ENCODE data around the gene CYB5R4.

The CYB5R4 gene, protein sequence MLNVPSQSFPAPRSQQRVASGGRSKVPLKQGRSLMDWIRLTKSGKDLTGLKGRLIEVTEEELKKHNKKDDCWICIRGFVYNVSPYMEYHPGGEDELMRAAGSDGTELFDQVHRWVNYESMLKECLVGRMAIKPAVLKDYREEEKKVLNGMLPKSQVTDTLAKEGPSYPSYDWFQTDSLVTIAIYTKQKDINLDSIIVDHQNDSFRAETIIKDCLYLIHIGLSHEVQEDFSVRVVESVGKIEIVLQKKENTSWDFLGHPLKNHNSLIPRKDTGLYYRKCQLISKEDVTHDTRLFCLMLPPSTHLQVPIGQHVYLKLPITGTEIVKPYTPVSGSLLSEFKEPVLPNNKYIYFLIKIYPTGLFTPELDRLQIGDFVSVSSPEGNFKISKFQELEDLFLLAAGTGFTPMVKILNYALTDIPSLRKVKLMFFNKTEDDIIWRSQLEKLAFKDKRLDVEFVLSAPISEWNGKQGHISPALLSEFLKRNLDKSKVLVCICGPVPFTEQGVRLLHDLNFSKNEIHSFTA

DNA sequence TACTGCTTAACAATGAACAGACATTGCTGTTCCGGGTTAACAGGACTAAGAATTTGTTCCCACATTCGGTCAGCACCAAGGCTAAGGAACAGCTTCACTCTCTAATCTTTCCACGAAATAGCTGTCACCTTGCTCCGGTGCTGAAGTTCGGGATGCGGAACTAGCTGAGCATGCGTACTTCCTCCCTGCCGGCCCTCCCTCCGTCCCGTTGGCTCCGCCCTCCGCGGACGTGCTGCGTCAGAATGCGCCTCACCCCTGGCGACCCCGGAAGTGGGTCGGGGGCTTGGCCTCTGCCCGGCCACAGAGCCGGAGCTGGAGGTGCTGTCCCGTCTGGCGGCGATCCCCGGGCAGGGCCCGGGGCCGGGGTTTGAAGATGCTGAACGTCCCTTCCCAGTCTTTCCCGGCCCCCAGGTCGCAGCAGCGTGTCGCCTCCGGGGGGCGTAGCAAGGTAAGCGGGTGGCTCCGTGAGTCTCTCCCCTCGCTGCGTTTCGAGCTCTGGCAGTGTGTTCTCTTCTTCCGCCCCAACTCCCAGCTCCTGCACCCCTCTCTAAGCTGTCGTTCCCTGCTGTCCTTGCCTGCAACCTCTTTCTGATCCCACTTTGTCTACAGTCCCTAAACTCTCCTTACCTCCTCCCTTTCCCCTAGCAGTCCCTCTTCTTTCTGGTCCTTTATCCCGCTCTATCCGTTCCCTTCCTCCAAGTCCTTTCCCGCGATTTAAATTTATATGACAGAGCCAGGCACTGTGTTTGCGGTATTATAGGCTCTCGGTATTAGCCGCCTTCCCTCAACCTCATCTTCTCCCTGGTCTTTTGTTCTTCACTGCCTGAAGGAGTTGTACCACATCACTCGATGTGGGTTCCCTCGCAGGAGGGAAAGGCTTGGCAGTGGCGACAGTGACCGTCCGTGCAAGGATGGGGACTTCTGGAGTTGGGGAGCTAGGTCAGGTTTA is at the start of gene CYB5R4:
CYB5R4 (plus strand) TSS at position 280 of the 949 bp plus-strand sequence; CDS start at position 374, 94 bp downstream.
- peak; percentile 49 to 94 (median 89) for DNase-seq

DNA sequence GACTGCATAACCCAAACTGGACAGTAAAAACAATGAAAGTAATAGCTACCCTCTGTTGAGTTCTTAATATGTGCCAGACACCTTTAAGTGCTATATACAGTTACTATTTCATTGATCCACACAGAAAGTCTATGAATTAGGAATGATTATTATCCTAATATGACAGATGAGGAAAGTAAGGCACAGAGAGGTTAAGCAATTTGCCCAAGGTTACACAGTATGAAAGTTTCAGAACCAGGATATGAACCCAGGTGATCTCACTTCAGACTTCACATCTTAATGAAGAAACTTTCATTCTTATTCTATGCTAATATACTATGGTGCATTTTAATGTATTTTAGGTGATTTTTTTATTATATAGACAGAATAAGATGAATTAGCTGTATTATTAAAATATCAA is 46.9 kb upstream of the CYB5R4 start:
- no peak for DNase-seq

DNA sequence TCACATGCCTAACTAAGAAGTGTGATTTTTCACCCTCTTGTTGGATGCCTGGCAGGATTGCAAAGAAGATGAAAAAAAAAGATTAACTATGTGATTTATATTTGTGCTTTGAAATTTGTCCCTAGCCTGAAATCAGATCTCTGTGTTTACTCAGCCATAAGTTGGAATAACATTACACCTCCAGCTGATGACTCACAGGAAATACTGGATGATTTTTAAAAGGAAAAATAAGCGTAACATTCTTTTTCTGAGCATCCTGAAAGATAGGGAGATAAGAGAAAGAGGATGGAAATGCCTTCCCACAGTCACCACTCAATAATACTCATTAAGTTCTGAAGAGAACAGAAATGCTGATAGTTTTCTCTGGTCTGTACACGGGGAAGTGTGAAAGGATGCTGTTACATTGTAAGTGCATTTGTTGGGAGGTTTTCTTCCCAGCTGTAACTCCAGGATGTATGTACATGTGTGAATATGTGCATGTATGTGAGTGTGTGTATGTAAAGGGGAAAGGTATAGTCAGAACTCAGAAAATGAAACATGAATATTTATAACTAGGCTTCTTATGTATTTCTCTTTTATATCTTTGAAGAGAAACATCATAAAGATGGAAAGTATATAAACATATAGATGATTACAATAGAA is 43.7 kb upstream of the CYB5R4 start:
- no peak for DNase-seq

DNA sequence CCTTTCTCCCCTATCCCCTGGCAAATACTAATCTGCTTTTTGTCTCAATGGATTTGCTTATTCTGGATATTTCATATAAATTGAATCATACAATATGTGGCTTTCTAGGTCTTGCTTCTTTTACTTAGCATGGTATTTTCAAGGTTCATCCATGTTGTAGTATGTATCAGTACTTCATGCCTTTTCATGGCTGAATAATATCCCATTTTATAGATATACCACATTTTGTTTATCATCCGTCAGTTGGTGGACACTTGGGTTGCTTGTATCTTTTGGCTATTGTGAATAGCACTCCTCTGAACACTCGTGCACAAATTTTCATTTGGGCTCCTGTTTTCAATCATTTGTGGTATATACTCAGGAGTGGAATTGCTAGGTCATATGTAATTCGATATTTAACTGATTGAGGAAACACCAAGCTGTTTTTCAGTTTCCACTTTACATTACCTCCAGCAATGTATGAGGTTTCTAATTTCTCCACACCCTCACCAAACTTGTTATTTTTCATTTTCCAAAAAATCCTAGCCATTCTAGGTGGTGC is 36.8 kb upstream of the CYB5R4 start:
- no peak for DNase-seq

DNA sequence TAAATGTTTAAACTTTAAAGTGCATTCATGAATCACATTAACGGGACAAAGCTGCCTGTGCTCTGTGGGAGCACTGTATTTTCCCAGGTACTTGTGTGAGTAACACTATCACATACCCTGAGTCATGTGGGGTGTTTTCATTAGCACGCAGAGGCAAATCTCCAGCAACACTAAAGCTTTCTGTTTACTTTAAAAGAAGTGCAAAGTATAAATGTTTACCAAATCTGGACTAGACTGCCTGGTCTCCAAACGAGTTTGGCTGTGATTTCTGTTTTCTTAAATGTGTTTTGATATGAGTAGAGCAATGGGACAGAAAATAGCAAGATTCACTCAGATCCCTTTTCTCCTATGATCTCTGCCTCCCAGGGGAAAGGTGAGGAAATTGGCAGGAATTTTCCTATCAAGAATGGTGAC is 35.1 kb upstream of the CYB5R4 start:
- no peak for DNase-seq

DNA sequence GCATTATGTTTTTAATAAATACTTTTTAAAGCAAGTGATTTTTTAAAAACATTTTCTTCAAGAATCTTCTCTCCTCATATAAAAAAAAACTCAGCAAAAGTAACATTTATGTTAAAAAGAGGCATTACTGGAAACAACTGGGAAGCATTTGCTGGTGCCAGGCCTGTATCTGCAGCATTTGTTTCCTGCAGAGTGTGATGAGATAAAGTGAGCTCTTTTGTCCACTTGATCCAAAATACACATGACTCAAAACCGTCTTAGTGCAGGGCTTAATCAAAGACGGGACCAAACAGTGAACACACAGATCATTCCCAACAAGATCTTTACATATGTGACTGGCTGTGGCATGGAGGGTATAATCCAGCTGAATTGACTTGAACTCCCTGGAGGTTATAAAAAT is 34.7 kb upstream of the CYB5R4 start:
- no peak for DNase-seq

DNA sequence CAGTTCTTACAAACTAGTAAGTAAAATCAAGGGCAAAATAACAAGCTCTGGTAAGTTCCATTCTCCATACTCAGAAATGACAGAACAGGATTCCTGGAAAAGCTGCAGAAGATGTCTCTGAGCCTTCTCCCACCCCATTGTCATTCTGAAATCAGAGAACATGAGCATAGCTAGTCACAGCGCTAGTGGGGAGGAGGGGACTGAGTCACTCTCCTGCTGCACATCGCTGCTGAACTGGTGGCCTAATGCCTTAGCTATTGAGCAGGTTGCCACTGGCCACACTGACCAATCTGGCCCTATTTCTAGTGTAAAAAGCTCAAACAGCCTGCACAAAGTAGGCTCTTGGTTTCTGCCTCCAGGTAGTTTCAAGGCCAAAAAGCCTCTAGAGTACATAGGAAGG is 32.4 kb upstream of the CYB5R4 start:
- DNase-seq = peak in 1 of 58 donors; percentile 2

DNA sequence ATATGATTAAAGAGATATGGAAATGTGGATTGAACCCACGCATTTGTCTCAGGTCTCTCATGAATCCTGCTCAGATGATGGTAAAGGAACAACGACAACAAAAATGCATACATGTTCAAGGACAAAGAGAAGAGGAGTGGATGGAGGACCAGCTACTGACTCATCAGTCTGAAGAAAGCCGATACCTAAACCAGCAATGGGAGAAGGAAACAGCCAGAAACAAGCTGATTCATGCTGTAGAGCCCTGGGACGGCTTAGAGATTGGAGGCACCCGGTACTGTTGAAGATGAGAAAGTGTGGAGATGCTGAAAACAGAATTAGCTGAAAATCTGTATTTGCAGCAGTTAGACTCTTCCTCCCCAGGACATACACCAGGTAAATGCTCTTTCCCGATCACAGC is 20.8 kb upstream of the CYB5R4 start:
- no peak for DNase-seq

DNA sequence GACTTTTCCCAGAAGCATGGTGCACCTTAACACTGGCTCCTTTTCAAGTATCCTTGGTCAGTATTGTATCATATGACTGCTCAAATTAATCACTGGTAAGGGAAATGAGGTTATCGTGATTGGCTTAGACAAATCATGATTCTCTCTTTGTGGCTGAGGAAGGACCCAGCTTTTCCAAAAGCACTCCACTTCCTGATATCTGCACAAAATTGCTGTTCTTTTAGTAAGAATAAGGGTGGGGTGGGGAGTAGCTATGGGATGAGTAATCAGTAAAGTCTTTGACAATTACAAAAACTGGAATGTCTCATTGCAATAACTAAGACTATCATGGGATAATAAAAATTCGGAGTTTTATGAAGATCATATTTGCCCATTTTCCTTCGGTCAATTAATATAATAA is 15.3 kb upstream of the CYB5R4 start:
- no peak for DNase-seq

DNA sequence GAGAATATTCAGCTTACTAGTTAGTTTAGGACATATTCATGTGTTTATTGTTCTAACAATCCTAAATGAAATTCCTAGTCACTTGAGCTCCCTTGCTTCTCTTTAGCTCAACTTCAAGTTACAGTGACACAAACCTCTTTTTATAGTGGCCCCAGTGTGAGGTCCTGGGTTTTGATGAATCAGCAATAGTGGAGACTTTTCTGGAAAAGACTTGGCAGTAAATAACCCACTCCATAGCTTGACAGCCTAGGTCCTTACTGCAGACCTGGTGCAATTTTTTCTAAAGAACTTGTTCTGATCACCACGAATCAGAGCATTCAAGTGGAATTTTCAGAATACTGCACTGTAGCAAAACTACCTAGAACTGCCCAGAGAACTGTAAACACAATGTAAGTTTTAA is 13.2 kb upstream of the CYB5R4 start:
- DNase-seq = no peak

DNA sequence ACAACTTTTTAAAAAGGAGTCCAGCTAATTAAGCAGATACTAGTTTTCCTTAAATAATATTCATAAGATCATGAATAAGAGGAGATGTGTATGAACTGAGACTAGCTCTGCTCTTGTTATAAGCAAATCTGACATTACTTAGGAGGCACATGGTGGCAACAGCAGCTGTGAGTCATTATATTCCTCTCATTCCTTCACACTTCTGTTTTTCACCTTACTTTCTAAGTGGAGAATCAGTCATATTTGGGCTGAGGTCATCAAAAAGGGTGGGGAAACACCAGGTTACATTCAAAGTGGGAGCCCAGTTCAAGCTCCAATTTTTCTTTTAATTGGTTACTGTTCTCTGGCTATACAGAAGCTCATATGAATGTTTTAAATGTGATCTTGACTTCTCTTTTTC is 12.3 kb upstream of the CYB5R4 start:
- no peak for DNase-seq

DNA sequence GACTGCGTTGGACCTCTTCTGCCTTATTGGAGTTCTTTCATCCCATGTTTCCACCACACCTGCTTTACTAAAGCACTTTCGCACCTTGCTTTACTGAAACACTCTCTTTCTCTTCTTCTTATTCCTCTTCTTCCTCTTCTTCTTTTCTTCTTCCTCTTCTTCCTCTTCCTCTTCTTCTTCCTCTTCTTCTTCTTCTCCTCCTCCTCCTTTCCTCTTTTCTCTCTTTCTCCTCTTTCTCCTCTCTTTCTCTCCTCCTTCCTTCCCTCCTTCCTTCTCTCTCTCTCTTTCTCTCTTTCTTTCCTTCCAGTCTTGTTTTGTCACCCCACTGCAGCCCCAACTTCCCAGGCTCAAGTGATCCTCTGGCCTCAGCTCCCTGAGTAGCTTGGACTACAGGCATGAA is 10.4 kb upstream of the CYB5R4 start:
- no peak for DNase-seq

DNA sequence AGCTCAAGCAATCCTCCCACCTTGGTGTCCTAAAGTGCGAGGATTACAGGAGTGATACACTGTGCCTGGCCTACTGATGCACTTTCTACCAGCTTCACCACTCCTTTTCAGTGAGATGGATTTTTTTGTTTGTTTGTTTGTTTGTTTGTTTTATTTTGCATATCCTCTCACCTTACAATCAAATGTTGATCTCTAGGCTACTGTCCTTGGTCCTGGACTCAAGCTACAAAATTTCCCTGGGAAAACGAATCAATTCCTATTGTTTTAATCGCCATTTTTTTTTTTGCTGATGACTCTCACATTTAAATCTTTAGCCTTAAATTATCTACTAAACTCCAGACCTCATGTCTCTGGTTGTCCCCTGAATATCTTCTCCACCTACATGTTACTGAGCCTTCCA is 9.9 kb upstream of the CYB5R4 start:
- no peak for DNase-seq

DNA sequence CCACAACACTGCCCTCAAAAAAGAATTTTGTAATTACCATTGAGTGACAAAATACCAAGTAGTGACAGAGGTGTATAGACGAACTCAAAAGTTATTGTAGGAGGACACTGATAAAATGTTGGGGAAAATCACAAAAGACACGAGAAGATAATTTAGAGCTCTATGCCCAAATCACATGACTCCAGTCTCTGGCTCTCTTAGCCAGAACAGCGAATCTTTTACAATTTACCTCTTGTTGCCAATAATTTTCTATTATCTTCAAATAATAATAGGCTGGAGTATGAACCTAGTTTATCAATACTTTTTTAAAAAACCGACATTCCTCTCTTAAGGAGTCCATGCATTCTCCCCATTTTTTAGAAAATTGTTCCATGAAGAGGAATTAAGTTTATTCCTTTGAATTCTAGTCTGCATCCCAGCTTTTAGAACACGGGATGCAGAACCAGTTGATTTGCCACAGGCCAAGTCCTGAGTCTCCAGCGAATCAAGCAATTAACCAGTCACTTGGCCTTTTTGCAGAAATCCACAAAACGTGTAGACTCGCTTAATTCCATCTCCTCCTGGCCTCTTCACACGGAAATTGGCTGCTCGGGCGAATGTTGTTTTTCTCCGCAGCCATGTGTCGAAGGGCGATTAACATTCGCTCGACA is 6.8 kb upstream of the CYB5R4 start:
- DNase-seq = peak in 1 of 58 donors; percentile 50

DNA sequence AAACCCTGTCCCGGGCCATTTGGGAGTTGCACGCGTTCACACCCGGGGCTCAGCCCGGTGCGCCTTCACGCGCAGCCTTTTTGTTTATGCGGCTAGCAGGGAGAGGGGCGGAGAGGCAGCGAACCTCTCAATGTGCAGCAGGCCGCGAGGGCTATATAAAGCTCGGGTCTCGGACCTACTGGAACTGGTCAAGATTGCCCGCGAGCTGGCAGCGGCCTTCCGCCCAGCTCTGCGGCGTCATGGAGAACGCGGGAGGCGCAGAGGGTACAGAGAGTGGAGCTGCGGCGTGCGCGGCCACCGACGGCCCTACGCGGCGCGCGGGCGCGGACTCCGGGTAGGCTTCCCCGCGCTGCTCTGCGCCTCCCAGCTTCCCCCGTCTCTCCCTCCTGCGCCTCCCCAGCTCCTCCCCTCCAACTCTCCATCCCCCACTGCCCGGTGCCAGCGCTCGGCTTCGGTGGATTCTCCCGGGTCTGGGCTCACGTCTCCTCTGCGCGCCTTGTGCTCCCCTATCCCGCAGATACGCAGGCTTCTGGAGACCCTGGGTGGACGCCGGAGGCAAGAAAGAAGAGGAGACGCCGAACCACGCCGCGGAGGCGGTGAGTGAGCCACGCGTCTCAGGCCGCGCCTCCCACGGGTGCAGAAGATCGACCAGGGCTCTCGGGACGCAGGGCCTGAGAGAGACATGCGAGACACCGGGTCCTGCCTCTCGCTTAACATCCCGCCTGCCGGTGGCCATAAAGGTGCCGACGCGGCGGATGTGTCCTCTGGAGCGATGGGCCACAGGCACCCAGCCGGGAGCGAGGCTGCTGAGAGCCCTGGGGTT is 6.1 kb upstream of the CYB5R4 start, which contains the start of gene RIPPLY2:
RIPPLY2 (plus strand) TSS at position 183 of the 823 bp plus-strand sequence; CDS start at position 240, 57 bp downstream.
- peak in 57 of 58 donors; percentile 36 to 84 (median 68) for DNase-seq

DNA sequence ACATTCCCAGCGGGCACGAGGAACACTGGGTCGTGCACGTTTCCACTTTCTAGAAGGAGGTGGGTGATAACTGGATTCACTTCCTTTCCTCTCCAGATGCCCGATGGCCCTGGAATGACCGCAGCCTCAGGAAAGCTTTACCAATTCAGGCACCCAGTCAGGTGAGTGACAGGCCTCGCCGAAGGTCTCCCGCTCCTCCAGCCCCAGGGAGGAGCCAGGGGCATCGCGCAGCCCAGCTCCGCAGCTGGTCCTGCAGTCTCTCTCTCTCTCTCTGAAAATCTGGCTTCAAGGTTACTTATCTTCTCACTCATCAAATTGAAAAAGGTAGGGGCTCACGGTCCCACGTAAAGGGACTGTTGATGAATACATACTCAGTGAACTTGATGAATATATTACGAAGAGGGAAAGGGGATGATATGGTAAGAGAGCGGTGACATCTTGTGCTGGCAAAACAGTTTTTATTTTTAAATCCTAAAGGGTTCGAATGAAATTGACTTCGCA is 5.4 kb upstream of the CYB5R4 start:
- peak in 17 of 58 donors; percentile 33 to 70 (median 52) for DNase-seq

DNA sequence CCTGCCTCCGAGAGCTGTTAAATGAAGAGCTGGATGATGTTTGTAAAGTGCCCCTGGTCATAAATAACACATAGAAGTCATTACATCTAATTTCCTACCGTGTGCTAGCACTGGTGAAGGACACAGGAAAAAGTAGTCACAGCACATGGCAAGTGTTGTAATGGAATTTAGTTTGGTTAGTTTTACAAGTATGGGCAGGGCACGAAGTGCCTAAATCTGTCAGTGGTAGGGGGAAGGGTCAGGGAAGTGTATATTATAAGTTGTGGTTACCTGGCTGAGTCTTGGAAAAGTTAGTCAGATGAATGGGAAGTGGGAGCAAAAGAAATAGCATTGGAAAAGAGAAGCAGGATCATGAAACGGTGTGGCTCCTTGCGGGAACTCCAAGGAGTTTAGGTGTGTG is 4.7 kb upstream of the CYB5R4 start:
- DNase-seq = no peak

DNA sequence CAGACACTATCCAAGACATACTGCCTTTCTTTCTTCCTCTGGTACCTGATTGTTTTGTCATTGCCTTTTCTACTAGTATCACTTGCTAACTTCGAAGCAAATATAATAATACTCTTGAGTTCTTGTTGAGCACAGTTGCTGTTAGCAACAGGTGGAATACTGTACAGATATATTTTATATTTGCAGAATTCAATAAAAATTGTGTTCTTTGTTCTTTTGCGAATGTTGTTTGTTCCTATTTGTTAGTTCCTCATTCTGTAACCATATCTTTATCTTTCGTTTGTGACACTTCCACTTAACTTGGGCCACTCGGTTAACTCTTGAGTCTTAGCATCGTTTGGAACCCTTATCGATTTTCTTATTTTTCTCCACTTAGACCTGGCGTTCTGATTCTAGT is 868 bp downstream of the CYB5R4 start:
- no peak for DNase-seq

DNA sequence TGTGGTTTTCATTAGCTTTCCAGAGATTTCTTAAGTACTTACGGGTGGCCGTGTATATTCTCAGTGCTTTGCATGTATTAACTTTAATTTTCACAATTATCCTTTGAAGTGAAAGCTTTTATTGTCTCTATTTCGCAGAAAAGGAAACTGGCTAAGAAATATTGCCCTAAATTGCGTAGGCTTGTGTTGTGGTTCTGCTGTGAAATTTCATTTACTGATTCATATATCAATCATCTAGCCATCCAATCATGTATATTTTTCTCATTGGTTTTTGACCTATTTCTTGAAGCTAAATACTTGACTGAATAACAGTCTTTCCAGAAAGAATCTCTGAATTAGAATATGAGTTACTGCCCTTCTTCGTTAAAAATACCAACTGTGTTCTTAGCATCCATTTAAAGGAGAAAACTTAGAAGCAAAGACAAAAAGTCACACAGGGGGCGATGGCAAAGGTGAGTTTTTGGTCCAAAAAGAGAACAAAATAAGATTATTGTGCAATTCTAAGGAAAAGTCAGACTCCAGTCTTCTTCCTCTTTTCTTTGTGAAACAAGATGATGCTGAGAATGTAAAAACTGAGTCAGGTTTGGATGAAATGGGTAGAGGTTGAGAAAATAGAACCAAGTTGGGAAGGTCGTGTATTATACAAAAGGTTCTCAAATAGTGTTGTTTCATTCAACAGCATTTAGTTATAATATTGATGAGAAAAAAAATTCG is 1.4 kb downstream of the CYB5R4 start:
- no peak for DNase-seq
